ENCODE results near the gene SLC24A5.

DNA sequence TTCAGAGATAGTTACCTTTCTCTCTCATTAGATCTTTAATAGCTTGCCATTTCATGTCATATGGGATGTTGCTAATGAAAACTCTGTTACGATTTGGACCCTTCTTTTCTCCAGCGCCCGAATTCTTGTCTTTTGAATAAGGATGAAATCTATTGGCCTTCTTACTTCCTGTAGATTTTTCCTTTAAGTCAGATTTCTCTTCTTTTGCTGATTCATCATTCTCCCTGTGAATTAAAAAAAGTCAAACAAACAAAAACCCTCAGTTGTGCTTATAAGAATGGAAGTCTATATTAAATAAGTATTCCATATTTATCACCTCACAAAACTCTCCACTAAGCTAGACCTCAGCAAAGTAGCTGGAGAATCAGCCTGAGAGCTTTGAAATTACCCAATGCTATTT is 47.8 kb downstream of the SLC24A5 start:
- TF ChIP-seq CTCF (IDR thresholded peaks at IDR 0.05 in 2 of 3, conservative IDR thresholded peaks at IDR 0.05 in 1 of 3; ENCODE audit: insufficient read depth in 2 of 3, low read depth in 1 of 3, low read length in 3 of 3) (no peak), HCFC1 (IDR thresholded peaks at IDR 0.05; ENCODE audit: low read depth, low read length) (no peak), TCF7 (IDR thresholded peaks at IDR 0.05; ENCODE audit: borderline replicate concordance) (no peak), HNRNPK (IDR thresholded peaks at IDR 0.05; ENCODE audit: low read depth, low read length, poor library complexity, severe bottlenecking) (no peak), ZFX (CRISPR knock-in tag; IDR thresholded peaks at IDR 0.05) (no peak), AFF4 (CRISPR knock-in tag; IDR thresholded peaks at IDR 0.05) (no peak), NR2F6 (CRISPR knock-in tag; IDR thresholded peaks at IDR 0.05) (no peak), SNIP1 (IDR thresholded peaks at IDR 0.05; ENCODE audit: low read depth) (no peak), ZNF253 (CRISPR knock-in tag; conservative IDR thresholded peaks at IDR 0.05) (no peak)
- TF ChIP-seq, protein P1, sequence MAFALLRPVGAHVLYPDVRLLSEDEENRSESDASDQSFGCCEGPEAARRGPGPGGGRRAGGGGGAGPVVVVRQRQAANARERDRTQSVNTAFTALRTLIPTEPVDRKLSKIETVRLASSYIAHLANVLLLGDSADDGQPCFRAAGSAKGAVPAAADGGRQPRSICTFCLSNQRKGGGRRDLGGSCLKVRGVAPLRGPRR (CRISPR knock-in tag; IDR thresholded peaks at IDR 0.05): no peak
- TF ChIP-seq, protein P2, sequence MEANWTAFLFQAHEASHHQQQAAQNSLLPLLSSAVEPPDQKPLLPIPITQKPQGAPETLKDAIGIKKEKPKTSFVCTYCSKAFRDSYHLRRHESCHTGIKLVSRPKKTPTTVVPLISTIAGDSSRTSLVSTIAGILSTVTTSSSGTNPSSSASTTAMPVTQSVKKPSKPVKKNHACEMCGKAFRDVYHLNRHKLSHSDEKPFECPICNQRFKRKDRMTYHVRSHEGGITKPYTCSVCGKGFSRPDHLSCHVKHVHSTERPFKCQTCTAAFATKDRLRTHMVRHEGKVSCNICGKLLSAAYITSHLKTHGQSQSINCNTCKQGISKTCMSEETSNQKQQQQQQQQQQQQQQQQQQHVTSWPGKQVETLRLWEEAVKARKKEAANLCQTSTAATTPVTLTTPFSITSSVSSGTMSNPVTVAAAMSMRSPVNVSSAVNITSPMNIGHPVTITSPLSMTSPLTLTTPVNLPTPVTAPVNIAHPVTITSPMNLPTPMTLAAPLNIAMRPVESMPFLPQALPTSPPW (CRISPR knock-in tag; IDR thresholded peaks at IDR 0.05): no peak

All from K562 (cell line).